Neural cell (in vitro differentiated cells): ENCODE measurements around the gene SPARCL1.

Experiments used
- EZH2 ChIP-seq: fragments of 200-600, 300-800 bp; shearing (Covaris generic), sonication (generic); IDR thresholded peaks from 2 replicates; pipeline ENCODE4 v1.6.1; 2014; ENCODE audit warnings: antibody characterized with exemption, low read length, borderline replicate concordance, mild to moderate bottlenecking; ENCODE audit not compliant: insufficient read depth, poor library complexity, severe bottlenecking
- POLR2AphosphoS5 ChIP-seq: IDR thresholded peaks from 2 replicates; pipeline ENCODE4 v1.6.1; 2012
- RAD21 ChIP-seq: fragments of 450-650 bp; conservative IDR thresholded peaks from 2 replicates; pipeline ENCODE4 v1.6.1; 2014; ENCODE audit warnings: antibody characterized with exemption, mild to moderate bottlenecking, moderate library complexity
- SMC3 ChIP-seq: fragments of 450-650 bp; conservative IDR thresholded peaks from 2 replicates; pipeline ENCODE4 v1.6.1; 2014; ENCODE audit warnings: antibody characterized with exemption, mild to moderate bottlenecking, moderate library complexity; ENCODE audit not compliant: poor library complexity
- TAF1 ChIP-seq: IDR thresholded peaks from 2 replicates; pipeline ENCODE4 v1.6.1; 2012; ENCODE audit warnings: low read depth
- TF ChIP-seq, protein P1 (sequence below): fragments of 450-650 bp; IDR thresholded peaks from 2 replicates; pipeline ENCODE4 v1.5.1; 2014; ENCODE audit warnings: antibody characterized with exemption, mild to moderate bottlenecking, moderate library complexity; ENCODE audit not compliant: poor library complexity, severe bottlenecking

DNA sequence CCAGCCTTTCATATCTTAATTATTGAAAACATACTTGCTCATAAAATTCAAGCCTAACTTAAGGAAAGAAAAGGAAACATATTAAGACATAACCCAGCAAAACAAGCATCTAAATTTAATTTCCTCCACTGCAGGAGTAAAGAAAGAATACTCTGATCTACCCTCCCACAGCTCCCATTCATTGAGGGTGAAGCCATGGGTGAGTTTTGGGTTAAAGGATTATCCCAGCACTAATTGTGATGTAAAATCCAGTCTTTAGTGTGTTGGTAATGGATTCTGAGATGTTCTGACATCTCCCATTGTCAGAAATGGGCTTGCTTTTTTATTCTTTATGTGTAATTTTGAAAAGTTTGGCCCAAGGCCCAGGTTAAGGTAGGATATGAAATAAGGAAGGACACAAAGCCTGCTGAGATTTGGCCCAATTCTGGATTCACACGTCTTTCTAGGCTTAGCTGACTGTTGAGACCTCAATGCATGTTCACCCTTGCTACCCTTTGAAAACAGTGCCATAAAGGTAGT lies 50.4 kb downstream of the SPARCL1 start:
- TF ChIP-seq EZH2: no peak
- TF ChIP-seq, protein P1, sequence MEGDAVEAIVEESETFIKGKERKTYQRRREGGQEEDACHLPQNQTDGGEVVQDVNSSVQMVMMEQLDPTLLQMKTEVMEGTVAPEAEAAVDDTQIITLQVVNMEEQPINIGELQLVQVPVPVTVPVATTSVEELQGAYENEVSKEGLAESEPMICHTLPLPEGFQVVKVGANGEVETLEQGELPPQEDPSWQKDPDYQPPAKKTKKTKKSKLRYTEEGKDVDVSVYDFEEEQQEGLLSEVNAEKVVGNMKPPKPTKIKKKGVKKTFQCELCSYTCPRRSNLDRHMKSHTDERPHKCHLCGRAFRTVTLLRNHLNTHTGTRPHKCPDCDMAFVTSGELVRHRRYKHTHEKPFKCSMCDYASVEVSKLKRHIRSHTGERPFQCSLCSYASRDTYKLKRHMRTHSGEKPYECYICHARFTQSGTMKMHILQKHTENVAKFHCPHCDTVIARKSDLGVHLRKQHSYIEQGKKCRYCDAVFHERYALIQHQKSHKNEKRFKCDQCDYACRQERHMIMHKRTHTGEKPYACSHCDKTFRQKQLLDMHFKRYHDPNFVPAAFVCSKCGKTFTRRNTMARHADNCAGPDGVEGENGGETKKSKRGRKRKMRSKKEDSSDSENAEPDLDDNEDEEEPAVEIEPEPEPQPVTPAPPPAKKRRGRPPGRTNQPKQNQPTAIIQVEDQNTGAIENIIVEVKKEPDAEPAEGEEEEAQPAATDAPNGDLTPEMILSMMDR: no peak
- TF ChIP-seq SMC3: no peak
- TF ChIP-seq POLR2AphosphoS5: no peak
- TF ChIP-seq TAF1: no peak
- TF ChIP-seq RAD21: no peak
